ENCODE results near the gene MDFI. TPM values are rescaled to one million over a fixed set of nuclear protein-coding genes. Genes with fewer than 3 reads are reported as not detected.

The MDFI gene
- total and polyA plus RNA-seq, 4 experiments from 2014 or later = not detected

GRCh38 chr6:41651246-41651961 is 13.1 kb downstream of the MDFI start:
- Histone ChIP-seq H3K36me3 (ENCODE audit: insufficient read depth, low read length) (no peaks in the 10 kb centered on the region), H3K4me1 (ENCODE audit: insufficient read depth, low read length) (no peaks in the 10 kb centered on the region), H3K4me3 (ENCODE audit: low read length in 2 of 2) (no peak overlapping the region), H3K27ac (ENCODE audit: low read depth, low read length) (no peak overlapping the region), H3K27me3 (ENCODE audit: insufficient read depth, low read length) (no peaks in the 10 kb centered on the region), H3K9me3 (ENCODE audit: control insufficient read depth in 1 of 2, low read length in 2 of 2) (no peaks in the 10 kb centered on the region)
- ChIA-PET POLR2A (ENCODE audit: partially characterized antibody) (interaction anchor here (0.6 kb wide), 1 partner anchor 10 kb away, joined by 3 read pairs; no protein-coding TSS in a partner anchor), CTCF (ENCODE audit: partially characterized antibody) (interaction anchor here (1.0 kb wide), 1 partner anchor 48 kb away, joined by 3 read pairs; no protein-coding TSS in a partner anchor)
- H3K4me3 Mint-ChIP-seq = peak overlapping the region in 1 of 8 donors; percentile 5
- H3K4me1 Mint-ChIP-seq = no peaks in the 10 kb centered on the region
- no peaks in the 10 kb centered on the region for H3K36me3 Mint-ChIP-seq
- intact Hi-C loops (cut with micrococcal nuclease) = no loop called here
- H3K27ac Mint-ChIP-seq = no peak overlapping the region
- H3K27me3 Mint-ChIP-seq = peaks cover 4 to 20% of the 10 kb centered on the region in 2 donors
- H3K9me3 Mint-ChIP-seq = no peaks in the 10 kb centered on the region
- DNase-seq = no peak

- no peak for DNase-seq
- H3K9me3 ChIP-seq (ENCODE audit: control insufficient read depth in 1 of 2, low read length in 2 of 2) = no peaks in the 10 kb centered on the region
- Mint-ChIP-seq H3K36me3 (no peaks in the 10 kb centered on the region), H3K27me3 (peaks cover 4 to 20% of the 10 kb centered on the region in 2 donors), H3K4me1 (no peaks in the 10 kb centered on the region), H3K9me3 (no peaks in the 10 kb centered on the region), H3K4me3 (no peak overlapping the region), H3K27ac (no peak overlapping the region)
- H3K4me1 ChIP-seq (ENCODE audit: insufficient read depth, low read length) = no peaks in the 10 kb centered on the region
- POLR2A ChIA-PET (ENCODE audit: partially characterized antibody) = interaction anchor here (0.6 kb wide), 1 partner anchor 9 kb away, joined by 3 read pairs; no protein-coding TSS in a partner anchor
- CTCF ChIA-PET (ENCODE audit: partially characterized antibody) = interaction anchor here (1.0 kb wide), 1 partner anchor 49 kb away, joined by 3 read pairs; no protein-coding TSS in a partner anchor
- H3K27ac ChIP-seq (ENCODE audit: low read depth, low read length) = no peak overlapping the region
- no peaks in the 10 kb centered on the region for H3K27me3 ChIP-seq (ENCODE audit: insufficient read depth, low read length)
- H3K36me3 ChIP-seq (ENCODE audit: insufficient read depth, low read length) = no peaks in the 10 kb centered on the region
- intact Hi-C loops (cut with micrococcal nuclease) = no loop called here
- no peak overlapping the region for H3K4me3 ChIP-seq (ENCODE audit: low read length in 2 of 2)
Observed at GRCh38 chr6:41651962-41652657, 13.8 kb downstream of the MDFI start.

- DNase-seq = no peak
- Mint-ChIP-seq H3K4me3 (no peak overlapping the region), H3K27ac (no peak overlapping the region), H3K36me3 (no peaks in the 10 kb centered on the region), H3K9me3 (no peaks in the 10 kb centered on the region), H3K4me1 (no peaks in the 10 kb centered on the region), H3K27me3 (peaks cover 10 to 29% of the 10 kb centered on the region in 2 donors)
- no peak overlapping the region for H3K4me3 ChIP-seq (ENCODE audit: low read length in 2 of 2)
- no peak overlapping the region for H3K27ac ChIP-seq (ENCODE audit: low read depth, low read length)
- ChIA-PET CTCF (ENCODE audit: partially characterized antibody) (no interaction called here), POLR2A (ENCODE audit: partially characterized antibody) (no interaction called here)
- no peaks in the 10 kb centered on the region for H3K27me3 ChIP-seq (ENCODE audit: insufficient read depth, low read length)
- no peaks in the 10 kb centered on the region for H3K4me1 ChIP-seq (ENCODE audit: insufficient read depth, low read length)
- H3K36me3 ChIP-seq (ENCODE audit: insufficient read depth, low read length) = no peaks in the 10 kb centered on the region
- intact Hi-C loops (cut with micrococcal nuclease) = no loop called here
- no peaks in the 10 kb centered on the region for H3K9me3 ChIP-seq (ENCODE audit: control insufficient read depth in 1 of 2, low read length in 2 of 2)
Observed at GRCh38 chr6:41652866-41653652, 14.8 kb downstream of the MDFI start.

- ChIA-PET POLR2A (ENCODE audit: partially characterized antibody) (no interaction called here), CTCF (ENCODE audit: partially characterized antibody) (no interaction called here)
- Histone ChIP-seq H3K27ac (ENCODE audit: low read depth, low read length) (no peak overlapping the region), H3K4me3 (ENCODE audit: low read length in 2 of 2) (no peak overlapping the region), H3K9me3 (ENCODE audit: control insufficient read depth in 1 of 2, low read length in 2 of 2) (no peaks in the 10 kb centered on the region), H3K36me3 (ENCODE audit: insufficient read depth, low read length) (no peaks in the 10 kb centered on the region), H3K4me1 (ENCODE audit: insufficient read depth, low read length) (no peaks in the 10 kb centered on the region), H3K27me3 (ENCODE audit: insufficient read depth, low read length) (no peaks in the 10 kb centered on the region)
- no peak overlapping the region for H3K27ac Mint-ChIP-seq
- no peak overlapping the region for H3K4me3 Mint-ChIP-seq
- H3K4me1 Mint-ChIP-seq = no peaks in the 10 kb centered on the region
- H3K36me3 Mint-ChIP-seq = no peaks in the 10 kb centered on the region
- DNase-seq = no peak
- H3K9me3 Mint-ChIP-seq = no peaks in the 10 kb centered on the region
- peaks cover 13 to 31% of the 10 kb centered on the region in 2 donors for H3K27me3 Mint-ChIP-seq
- intact Hi-C loops (cut with micrococcal nuclease) = no loop called here
Observed at GRCh38 chr6:41653691-41654090, 15.4 kb downstream of the MDFI start.

GRCh38 chr6:41654151-41654697 is 16.0 kb downstream of the MDFI start:
- H3K27ac ChIP-seq (ENCODE audit: low read depth, low read length) = no peak overlapping the region
- Mint-ChIP-seq H3K27me3 (peaks cover 15 to 32% of the 10 kb centered on the region in 2 donors), H3K4me3 (no peak overlapping the region)

GRCh38 chr6:41654698-41655151 is 16.5 kb downstream of the MDFI start:
- Mint-ChIP-seq H3K36me3 (no peaks in the 10 kb centered on the region), H3K4me3 (no peak overlapping the region), H3K4me1 (no peaks in the 10 kb centered on the region), H3K27ac (no peak overlapping the region), H3K9me3 (no peaks in the 10 kb centered on the region), H3K27me3 (peaks cover 16 to 32% of the 10 kb centered on the region in 2 donors)
- Histone ChIP-seq H3K36me3 (ENCODE audit: insufficient read depth, low read length) (no peaks in the 10 kb centered on the region), H3K4me3 (ENCODE audit: low read length in 2 of 2) (no peak overlapping the region), H3K4me1 (ENCODE audit: insufficient read depth, low read length) (no peaks in the 10 kb centered on the region), H3K9me3 (ENCODE audit: control insufficient read depth in 1 of 2, low read length in 2 of 2) (no peaks in the 10 kb centered on the region), H3K27me3 (ENCODE audit: insufficient read depth, low read length) (no peaks in the 10 kb centered on the region), H3K27ac (ENCODE audit: low read depth, low read length) (no peak overlapping the region)
- DNase-seq = no peak
- CTCF ChIA-PET (ENCODE audit: partially characterized antibody) = no interaction called here
- POLR2A ChIA-PET (ENCODE audit: partially characterized antibody) = no interaction called here
- intact Hi-C loops (cut with micrococcal nuclease) = no loop called here

More at GRCh38 chr6:41654151-41654697, 16.0 kb downstream of the MDFI start:
- H3K27me3 ChIP-seq (ENCODE audit: insufficient read depth, low read length) = no peaks in the 10 kb centered on the region
- no peak for DNase-seq
- H3K9me3 ChIP-seq (ENCODE audit: control insufficient read depth in 1 of 2, low read length in 2 of 2) = no peaks in the 10 kb centered on the region
- Mint-ChIP-seq H3K27ac (no peak overlapping the region), H3K9me3 (no peaks in the 10 kb centered on the region), H3K36me3 (no peaks in the 10 kb centered on the region), H3K4me1 (no peaks in the 10 kb centered on the region)
- intact Hi-C loops (cut with micrococcal nuclease) = no loop called here
- ChIA-PET POLR2A (ENCODE audit: partially characterized antibody) (no interaction called here), CTCF (ENCODE audit: partially characterized antibody) (no interaction called here)
- H3K4me1 ChIP-seq (ENCODE audit: insufficient read depth, low read length) = no peaks in the 10 kb centered on the region
- no peak overlapping the region for H3K4me3 ChIP-seq (ENCODE audit: low read length in 2 of 2)
- no peaks in the 10 kb centered on the region for H3K36me3 ChIP-seq (ENCODE audit: insufficient read depth, low read length)

- Histone ChIP-seq H3K4me3 (ENCODE audit: low read length in 2 of 2) (no peak overlapping the region), H3K27ac (ENCODE audit: low read depth, low read length) (no peak overlapping the region), H3K27me3 (ENCODE audit: insufficient read depth, low read length) (no peaks in the 10 kb centered on the region), H3K36me3 (ENCODE audit: insufficient read depth, low read length) (no peaks in the 10 kb centered on the region), H3K4me1 (ENCODE audit: insufficient read depth, low read length) (no peaks in the 10 kb centered on the region), H3K9me3 (ENCODE audit: control insufficient read depth in 1 of 2, low read length in 2 of 2) (no peaks in the 10 kb centered on the region)
- no peaks in the 10 kb centered on the region for H3K4me1 Mint-ChIP-seq
- no peak overlapping the region for H3K27ac Mint-ChIP-seq
- CTCF ChIA-PET (ENCODE audit: partially characterized antibody) = no interaction called here
- peaks cover 16 to 32% of the 10 kb centered on the region in 2 donors for H3K27me3 Mint-ChIP-seq
- H3K4me3 Mint-ChIP-seq = no peak overlapping the region
- no peak for DNase-seq
- intact Hi-C loops (cut with micrococcal nuclease) = no loop called here
- POLR2A ChIA-PET (ENCODE audit: partially characterized antibody) = no interaction called here
- H3K9me3 Mint-ChIP-seq = no peaks in the 10 kb centered on the region
- H3K36me3 Mint-ChIP-seq = no peaks in the 10 kb centered on the region
Observed at GRCh38 chr6:41655176-41655575, 16.9 kb downstream of the MDFI start.

Data from CD4-positive, alpha-beta memory T cell (primary cell).